ENCODE data around the gene PCNX2.

PCNX2 gene

GRCh38 chr1:233060461-233060994 lies 235.0 kb downstream of the PCNX2 start:
- Histone ChIP-seq H3K9me3 (peaks cover 15% of the 10 kb centered on the region), H3K27me3 (no peaks in the 10 kb centered on the region), H3K4me2 (no peak overlapping the region), H3K4me1 (peaks cover 7% of the 10 kb centered on the region), H3K9ac (no peak overlapping the region), H3K36me3 (no peaks in the 10 kb centered on the region), H4K20me1 (no peaks in the 10 kb centered on the region), H3K27ac (no peak overlapping the region), H3K4me3 (no peak overlapping the region)
- TF ChIP-seq Cebpa-rat (IDR thresholded peaks at IDR 0.05) = no peak

- H3K36me3 ChIP-seq = no peaks in the 10 kb centered on the region
- no peak overlapping the region for H3K9ac ChIP-seq
- H4K20me1 ChIP-seq = no peaks in the 10 kb centered on the region
- H3K27ac ChIP-seq = no peak overlapping the region
- no peaks in the 10 kb centered on the region for H3K9me3 ChIP-seq
- TF ChIP-seq Cebpa-rat (IDR thresholded peaks at IDR 0.05) = no peak
- no peaks in the 10 kb centered on the region for H3K27me3 ChIP-seq
- no peak overlapping the region for H3K4me3 ChIP-seq
- H3K4me1 ChIP-seq = peaks cover 7% of the 10 kb centered on the region
- no peak overlapping the region for H3K4me2 ChIP-seq
Observed at GRCh38 chr1:233057836-233058235, 237.7 kb downstream of the PCNX2 start.

DNA sequence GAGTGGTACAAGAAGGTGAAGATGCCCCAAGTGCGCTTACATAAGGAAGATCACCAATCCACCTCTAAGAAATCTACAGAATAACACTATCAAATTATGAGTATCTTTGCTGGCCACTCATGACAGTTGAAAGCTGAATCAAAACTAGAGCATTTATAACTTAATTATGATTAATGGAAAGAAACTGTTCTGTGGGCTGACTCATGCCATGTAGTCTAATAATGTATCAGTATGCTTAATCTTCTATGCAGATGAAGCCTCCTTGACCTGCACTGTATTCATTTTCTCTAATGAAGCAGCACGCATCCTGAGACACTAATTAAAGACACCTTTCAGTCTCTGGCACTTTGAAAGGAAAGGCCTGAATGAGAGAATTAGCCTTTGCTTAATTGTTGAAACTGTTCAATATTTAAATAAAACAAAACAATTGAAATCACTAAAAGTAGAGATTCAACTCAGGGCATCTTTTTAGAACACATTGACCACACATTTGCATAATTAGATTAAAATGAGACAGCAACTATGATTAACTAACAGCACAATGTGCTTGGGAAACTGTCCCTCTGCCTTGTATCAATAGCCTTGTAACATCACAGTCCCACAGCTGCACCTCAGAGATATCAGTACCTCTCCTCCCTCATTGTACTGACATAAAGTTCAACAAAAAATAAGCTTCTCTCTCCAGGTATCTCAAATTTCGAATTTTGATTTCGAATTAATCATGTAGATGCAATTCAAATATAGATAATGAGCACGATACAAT lies 239.5 kb downstream of the PCNX2 start:
- no peak overlapping the region for H3K4me3 ChIP-seq
- H3K9ac ChIP-seq = no peak overlapping the region
- no peak overlapping the region for H3K27ac ChIP-seq
- H3K27me3 ChIP-seq = no peaks in the 10 kb centered on the region
- no peaks in the 10 kb centered on the region for H3K9me3 ChIP-seq
- H3K4me1 ChIP-seq = peaks cover 2% of the 10 kb centered on the region
- H3K4me2 ChIP-seq = no peak overlapping the region
- no peak for TF ChIP-seq Cebpa-rat (IDR thresholded peaks at IDR 0.05)
- no peaks in the 10 kb centered on the region for H4K20me1 ChIP-seq
- H3K36me3 ChIP-seq = no peaks in the 10 kb centered on the region

- H4K20me1 ChIP-seq = no peaks in the 10 kb centered on the region
- H3K4me3 ChIP-seq = no peak overlapping the region
- no peak overlapping the region for H3K9ac ChIP-seq
- H3K27ac ChIP-seq = no peak overlapping the region
- peaks cover 4% of the 10 kb centered on the region; the same call in 1 of the 2 replicates for H3K36me3 ChIP-seq
- H3K9me3 ChIP-seq = peaks cover 15% of the 10 kb centered on the region; the same call in 1 of the 2 replicates
- no peak overlapping the region for H3K4me2 ChIP-seq
- H3K27me3 ChIP-seq = no peaks in the 10 kb centered on the region
- H3K4me1 ChIP-seq = no peaks in the 10 kb centered on the region
- TF ChIP-seq Cebpa-rat (IDR thresholded peaks at IDR 0.05) = no peak
Observed at GRCh38 chr1:233045588-233045987, 249.9 kb downstream of the PCNX2 start.

GRCh38 chr1:233042834-233043233 lies 252.7 kb downstream of the PCNX2 start:
- no peak for TF ChIP-seq Cebpa-rat (IDR thresholded peaks at IDR 0.05)
- Histone ChIP-seq H3K9me3 (0 out of 2 replicates have a peak, but pooled peaks cover 11% of the 10 kb centered on the region), H3K4me1 (no peaks in the 10 kb centered on the region), H3K27me3 (no peaks in the 10 kb centered on the region), H4K20me1 (no peaks in the 10 kb centered on the region), H3K27ac (no peak overlapping the region), H3K36me3 (peaks cover 4% of the 10 kb centered on the region; the same call in 1 of the 2 replicates), H3K4me3 (no peak overlapping the region), H3K4me2 (no peak overlapping the region), H3K9ac (no peak overlapping the region)

- no peak for TF ChIP-seq Cebpa-rat (IDR thresholded peaks at IDR 0.05)
Observed at GRCh38 chr1:233040494-233040893, 255.0 kb downstream of the PCNX2 start.

GRCh38 chr1:233038581-233038980 lies 256.9 kb downstream of the PCNX2 start:
- Histone ChIP-seq H3K27me3 (no peaks in the 10 kb centered on the region), H3K9ac (no peak overlapping the region), H3K36me3 (no peaks in the 10 kb centered on the region), H3K4me3 (no peak overlapping the region), H3K9me3 (no peaks in the 10 kb centered on the region), H3K4me1 (no peaks in the 10 kb centered on the region), H3K4me2 (no peak overlapping the region), H4K20me1 (no peaks in the 10 kb centered on the region), H3K27ac (no peak overlapping the region)
- no peak for TF ChIP-seq Cebpa-rat (IDR thresholded peaks at IDR 0.05)

More at GRCh38 chr1:233040494-233040893, 255.0 kb downstream of the PCNX2 start:
- Histone ChIP-seq H3K27ac (no peak overlapping the region), H3K4me3 (no peak overlapping the region), H3K36me3 (peaks cover 4% of the 10 kb centered on the region; the same call in 1 of the 2 replicates), H3K4me1 (no peaks in the 10 kb centered on the region), H3K9ac (no peak overlapping the region), H3K27me3 (no peaks in the 10 kb centered on the region), H4K20me1 (no peaks in the 10 kb centered on the region), H3K9me3 (0 out of 2 replicates have a peak, but pooled peaks cover 6% of the 10 kb centered on the region), H3K4me2 (no peak overlapping the region)

GRCh38 chr1:233037843-233038242 lies 257.7 kb downstream of the PCNX2 start:
- H3K9ac ChIP-seq = no peak overlapping the region
- H3K27me3 ChIP-seq = no peaks in the 10 kb centered on the region
- no peaks in the 10 kb centered on the region for H4K20me1 ChIP-seq
- H3K4me3 ChIP-seq = no peak overlapping the region
- no peak overlapping the region for H3K4me2 ChIP-seq
- H3K4me1 ChIP-seq = no peaks in the 10 kb centered on the region
- H3K36me3 ChIP-seq = no peaks in the 10 kb centered on the region
- H3K9me3 ChIP-seq = no peaks in the 10 kb centered on the region
- no peak for TF ChIP-seq Cebpa-rat (IDR thresholded peaks at IDR 0.05)
- H3K27ac ChIP-seq = no peak overlapping the region

DNA sequence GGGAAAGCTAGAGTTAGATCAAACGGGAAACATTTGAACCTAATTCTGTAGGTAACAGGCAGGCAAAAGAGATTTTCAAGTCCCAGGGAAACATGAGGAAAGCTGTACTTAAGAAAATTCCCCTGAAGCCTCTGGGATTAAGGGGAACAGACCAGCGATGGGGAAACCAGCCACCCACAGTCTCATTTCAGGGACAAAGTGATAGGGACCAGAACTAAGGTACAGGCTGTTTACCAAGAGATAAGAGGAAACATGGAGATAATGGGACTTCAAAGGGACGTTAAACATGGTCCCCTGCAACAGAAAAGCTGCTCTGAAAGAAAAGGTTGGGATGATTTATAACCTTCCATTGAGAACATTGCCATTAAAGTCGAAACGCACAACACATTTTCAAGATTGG lies 260.7 kb downstream of the PCNX2 start:
- no peaks in the 10 kb centered on the region for H3K9me3 ChIP-seq
- no peak overlapping the region for H3K9ac ChIP-seq
- H3K36me3 ChIP-seq = no peaks in the 10 kb centered on the region
- H3K4me2 ChIP-seq = no peak overlapping the region
- TF ChIP-seq Cebpa-rat (IDR thresholded peaks at IDR 0.05) = no peak
- no peak overlapping the region for H3K4me3 ChIP-seq
- H4K20me1 ChIP-seq = no peaks in the 10 kb centered on the region
- no peaks in the 10 kb centered on the region for H3K27me3 ChIP-seq
- no peak overlapping the region for H3K27ac ChIP-seq
- H3K4me1 ChIP-seq = no peaks in the 10 kb centered on the region

DNA sequence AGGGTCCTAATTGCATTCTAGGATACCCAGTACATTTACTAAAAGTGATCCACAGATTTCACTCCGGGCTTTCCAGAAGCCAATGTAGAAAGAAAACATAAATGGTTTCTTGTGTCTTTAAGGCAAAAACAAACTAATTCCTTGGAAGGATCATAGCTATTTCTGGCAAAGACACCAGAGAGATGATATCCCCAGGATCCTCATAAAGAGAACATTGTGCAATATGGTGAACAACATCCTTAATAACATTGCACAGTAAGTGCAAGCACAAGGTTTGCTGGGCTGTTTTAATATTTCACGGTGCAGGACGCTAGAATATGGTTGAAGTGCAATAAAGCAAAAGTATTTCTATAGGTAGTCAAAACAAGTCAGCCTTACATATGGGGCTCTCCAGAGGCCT lies 262.2 kb downstream of the PCNX2 start:
- H3K4me2 ChIP-seq = no peak overlapping the region
- H3K4me3 ChIP-seq = no peak overlapping the region
- no peak overlapping the region for H3K9ac ChIP-seq
- no peaks in the 10 kb centered on the region for H3K9me3 ChIP-seq
- H3K27ac ChIP-seq = no peak overlapping the region
- no peaks in the 10 kb centered on the region for H4K20me1 ChIP-seq
- TF ChIP-seq Cebpa-rat (IDR thresholded peaks at IDR 0.05) = no peak
- H3K27me3 ChIP-seq = no peaks in the 10 kb centered on the region
- no peaks in the 10 kb centered on the region for H3K36me3 ChIP-seq
- H3K4me1 ChIP-seq = no peaks in the 10 kb centered on the region
